HepG2 (cell line): ENCODE data around the gene HDHD3.

Experiments
- ASH2L ChIP-seq: fragments of 300-600, 200-600 bp; sonication (generic); IDR thresholded peaks from 2 replicates; pipeline ENCODE4 v1.7.0; 2017; ENCODE audit warnings: low read depth, mild to moderate bottlenecking, moderate library complexity, mixed read lengths, low read length; ENCODE audit not compliant: insufficient read length
- FOSL1 ChIP-seq: sonication (generic); formaldehyde crosslinking; IDR thresholded peaks from 2 replicates; pipeline ENCODE4 v1.9.0; 2021; ENCODE audit warnings: missing genetic modification reagents, borderline replicate concordance
- IKZF1 ChIP-seq: fragments of 450-650 bp; IDR thresholded peaks from 2 replicates; pipeline ENCODE4 v1.7.1; 2016
- NR2F2 ChIP-seq: IDR thresholded peaks from 2 replicates; pipeline ENCODE4 v1.6.1; 2012; ENCODE audit warnings: low read depth, inconsistent platforms, borderline replicate concordance
- POLR2A ChIP-seq, 2 experiments: IDR thresholded peaks; 2 replicates each; pipeline ENCODE4 v1.6.1; 2011; ENCODE audit warnings: low read depth in 2 of 2, low read length in 2 of 2, mild to moderate bottlenecking in 1 of 2, moderate library complexity in 1 of 2; ENCODE audit not compliant: insufficient read depth in 1 of 2
- REXO4 ChIP-seq: sonication (generic); formaldehyde crosslinking; IDR thresholded peaks from 2 replicates; pipeline ENCODE4 v1.8.0; 2022; ENCODE audit warnings: missing genetic modification reagents, mild to moderate bottlenecking, borderline replicate concordance
- RFX5 ChIP-seq: IDR thresholded peaks from 2 replicates; pipeline ENCODE4 v1.6.1; 2011; ENCODE audit warnings: low read depth, low read length, improper control_type of control experiment
- SMAD1 ChIP-seq: sonication (generic); formaldehyde crosslinking; IDR thresholded peaks from 2 replicates; pipeline ENCODE4 v1.4.0; 2020; ENCODE audit warnings: missing genetic modification reagents, low read depth, mild to moderate bottlenecking, borderline replicate concordance
- SMC3 ChIP-seq: IDR thresholded peaks from 2 replicates; pipeline ENCODE4 v1.6.1; 2011; ENCODE audit warnings: low read length, improper control_type of control experiment
- SRF ChIP-seq: IDR thresholded peaks from 2 replicates; pipeline ENCODE4 v1.6.1; 2011; ENCODE audit warnings: mild to moderate bottlenecking, low read depth, low read length, moderate library complexity
- TAF1 ChIP-seq: sonication (generic); formaldehyde crosslinking; IDR thresholded peaks from 2 replicates; pipeline ENCODE4 v1.4.0; 2020; ENCODE audit warnings: missing genetic modification reagents
- ZKSCAN8 ChIP-seq: IDR thresholded peaks from 2 replicates; pipeline ENCODE4 v1.6.1; 2016; ENCODE audit warnings: borderline replicate concordance, missing genetic modification reagents, missing compliant biosample characterization
- TF ChIP-seq, protein P1 (sequence below), 2 experiments: sonication (generic) in 1 of 2; formaldehyde crosslinking in 1 of 2; IDR thresholded peaks; 2 replicates each; pipeline versions ENCODE4 v1.5.1 to v1.6.1; 2011 to 2020; ENCODE audit warnings: borderline replicate concordance in 1 of 2, low read depth in 1 of 2, low read length in 1 of 2, mild to moderate bottlenecking in 1 of 2, missing genetic modification reagents in 1 of 2, moderate library complexity in 1 of 2

DNA sequence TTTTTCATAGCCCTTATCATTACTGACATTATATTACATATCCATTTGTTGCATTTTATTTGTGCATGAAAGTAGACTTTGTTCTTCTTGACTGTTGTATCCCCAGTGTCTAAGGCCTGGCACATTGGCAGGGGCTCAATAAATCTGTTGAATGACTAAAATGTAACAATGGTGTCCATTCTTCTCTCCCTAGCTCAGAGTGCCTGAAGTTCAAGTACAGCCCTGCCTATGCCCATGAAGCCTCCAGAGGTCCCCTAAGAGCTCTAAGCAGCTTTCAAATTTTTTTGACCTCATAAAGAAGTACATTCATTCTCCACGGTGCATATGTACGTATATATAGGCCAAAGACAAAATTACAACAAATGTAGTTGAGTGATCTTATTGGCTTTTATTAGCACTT lies 31.6 kb downstream of the HDHD3 start:
- no peak for TF ChIP-seq IKZF1
- no peak for TF ChIP-seq SRF
- no peak for TF ChIP-seq SMAD1 (CRISPR knock-in tag)
- no peak for TF ChIP-seq NR2F2
- TF ChIP-seq, protein P1, sequence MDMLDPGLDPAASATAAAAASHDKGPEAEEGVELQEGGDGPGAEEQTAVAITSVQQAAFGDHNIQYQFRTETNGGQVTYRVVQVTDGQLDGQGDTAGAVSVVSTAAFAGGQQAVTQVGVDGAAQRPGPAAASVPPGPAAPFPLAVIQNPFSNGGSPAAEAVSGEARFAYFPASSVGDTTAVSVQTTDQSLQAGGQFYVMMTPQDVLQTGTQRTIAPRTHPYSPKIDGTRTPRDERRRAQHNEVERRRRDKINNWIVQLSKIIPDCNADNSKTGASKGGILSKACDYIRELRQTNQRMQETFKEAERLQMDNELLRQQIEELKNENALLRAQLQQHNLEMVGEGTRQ (IDR thresholded peaks at IDR 0.05; ENCODE audit: low read depth, low read length): no peak
- TF ChIP-seq, protein P1 (CRISPR knock-in tag; IDR thresholded peaks at IDR 0.05; ENCODE audit: borderline replicate concordance): no peak
- no peak for TF ChIP-seq SMC3
- TF ChIP-seq ZKSCAN8 (CRISPR knock-in tag): no peak
- TF ChIP-seq REXO4 (CRISPR knock-in tag): no peak
- TF ChIP-seq RFX5: no peak
- TF ChIP-seq FOSL1 (CRISPR knock-in tag): no peak
- TF ChIP-seq POLR2A (IDR thresholded peaks at IDR 0.05; ENCODE audit: insufficient read depth in 1 of 2, low read depth in 2 of 2, low read length in 2 of 2): no peak
- TF ChIP-seq TAF1: no peak
- TF ChIP-seq ASH2L: no peak
